Measurements from ENCODE around the gene SORCS2.

- TF ChIP-seq ZNF274 (IDR thresholded peaks at IDR 0.05; ENCODE audit: low read depth, low read length) (no peak), SUZ12 (IDR thresholded peaks at IDR 0.05; ENCODE audit: extremely low read depth, insufficient read depth, insufficient read length) (no peak), YY1 (IDR thresholded peaks at IDR 0.05; ENCODE audit: insufficient read depth, insufficient read length) (no peak)
Observed at GRCh38 chr4:7295911-7296660, 103.7 kb downstream of the SORCS2 start.
